B cell (primary cell): ENCODE results near the gene MT1B.

ENCODE experiments used
- CTCF ChIP-seq: fragments of 200-600 bp; IDR thresholded peaks from one replicate; pipeline ENCODE4 v1.8.0; 2022; ENCODE audit warnings: antibody characterized with exemption, mild to moderate bottlenecking
- EZH2 ChIP-seq: IDR thresholded peaks from 2 replicates; pipeline ENCODE4 v1.6.1; 2012; ENCODE audit warnings: borderline replicate concordance, low read depth, mild to moderate bottlenecking, moderate library complexity, low read length; ENCODE audit not compliant: insufficient read depth, poor library complexity, severe bottlenecking

- TF ChIP-seq CTCF (no peak), EZH2 (no peak)
Observed at GRCh38 chr16:56606071-56606475, 45.6 kb upstream of the MT1B start.
